NOMO-1 (cell line): Measurements from ENCODE around the gene HPGDS.
"Not testable (repeated sequence)": the region's sequence is repeated elsewhere in the genome, so short reads cannot be mapped to it uniquely, and the experiment has no call there.

Experiments
- DNase-seq, 2 experiments: peaks; one replicate each; lab custom pipeline; 2025; ENCODE audit not compliant: unreplicated experiment in 2 of 2; lab: John Stamatoyannopoulos, UW

The HPGDS gene

GRCh38 chr4:94342694-94343093 is at the start of gene HPGDS:
HPGDS (minus strand) TSS chr4:94342836; CDS start chr4:94334629, 8,207 bp downstream.
- DNase-seq, result no peak

GRCh38 chr4:94390804-94391410 is 48.3 kb upstream of the HPGDS start:
- peak in 1 of 2 experiments; percentile 3 for DNase-seq

GRCh38 chr4:94389595-94390267 is 47.1 kb upstream of the HPGDS start:
- DNase-seq, result no peak

GRCh38 chr4:94387965-94388364 is 45.3 kb upstream of the HPGDS start:
- DNase-seq, result not testable (repeated sequence)

- not testable (repeated sequence) for DNase-seq
Measured at GRCh38 chr4:94385452-94385851, 42.8 kb upstream of the HPGDS start.

GRCh38 chr4:94382891-94383290 is 40.3 kb upstream of the HPGDS start:
- DNase-seq, result not testable (repeated sequence)

GRCh38 chr4:94378047-94378446 is 35.4 kb upstream of the HPGDS start:
- no peak for DNase-seq

- no peak for DNase-seq
Measured at GRCh38 chr4:94377294-94377693, 34.7 kb upstream of the HPGDS start.

- no peak for DNase-seq
Measured at GRCh38 chr4:94375364-94375763, 32.7 kb upstream of the HPGDS start.

GRCh38 chr4:94373752-94374151 is 31.1 kb upstream of the HPGDS start:
- no peak for DNase-seq

GRCh38 chr4:94372991-94373390 is 30.4 kb upstream of the HPGDS start:
- no peak for DNase-seq

GRCh38 chr4:94372228-94372978 is 29.8 kb upstream of the HPGDS start:
- no peak for DNase-seq

GRCh38 chr4:94371290-94371689 is 28.7 kb upstream of the HPGDS start:
- DNase-seq, result no peak

GRCh38 chr4:94370533-94371254 is 28.1 kb upstream of the HPGDS start:
- DNase-seq, result no peak

- DNase-seq, result no peak
Measured at GRCh38 chr4:94369046-94369445, 26.4 kb upstream of the HPGDS start.

GRCh38 chr4:94368459-94368858 is 25.8 kb upstream of the HPGDS start:
- no peak for DNase-seq

- DNase-seq, result no peak
Measured at GRCh38 chr4:94365304-94365703, 22.7 kb upstream of the HPGDS start.

- no peak for DNase-seq
Measured at GRCh38 chr4:94364527-94364926, 21.9 kb upstream of the HPGDS start.

- no peak for DNase-seq
Measured at GRCh38 chr4:94363136-94363655, 20.6 kb upstream of the HPGDS start.

- DNase-seq, result no peak
Measured at GRCh38 chr4:94359838-94360237, 17.2 kb upstream of the HPGDS start.

GRCh38 chr4:94359221-94359620 is 16.6 kb upstream of the HPGDS start:
- no peak for DNase-seq
